Measurements from ENCODE around the gene STIL.
"Not testable (repeated sequence)": the region's sequence is repeated elsewhere in the genome, so short reads cannot be mapped to it uniquely, and the experiment has no call there.

The STIL gene

DNA sequence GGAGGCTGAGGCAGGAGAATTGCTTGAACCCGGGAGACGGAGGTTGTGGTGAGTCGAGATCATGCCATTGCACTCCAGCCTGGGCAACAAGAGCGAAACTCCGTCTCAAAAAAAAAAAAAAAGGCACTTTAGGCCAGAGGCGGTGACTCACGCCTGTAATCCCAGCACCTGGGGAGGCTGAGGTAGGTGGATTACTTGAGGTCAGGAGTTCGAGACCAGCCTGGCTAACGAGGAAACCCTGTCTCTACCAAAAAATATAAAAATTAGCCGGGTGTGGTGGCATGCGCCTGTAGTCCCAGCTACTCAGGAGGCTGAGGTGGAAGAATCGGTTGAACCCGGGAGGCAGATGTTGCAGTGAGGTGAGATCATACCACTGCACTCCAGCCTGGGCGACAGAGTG, 6.0 kb upstream of the STIL start:
- DNase-seq (ENCODE audit: low read depth): not testable (repeated sequence)

GRCh38 chr1:47317841-47318240, 3.9 kb upstream of the STIL start:
- DNase-seq (ENCODE audit: low read depth): no peak

DNA sequence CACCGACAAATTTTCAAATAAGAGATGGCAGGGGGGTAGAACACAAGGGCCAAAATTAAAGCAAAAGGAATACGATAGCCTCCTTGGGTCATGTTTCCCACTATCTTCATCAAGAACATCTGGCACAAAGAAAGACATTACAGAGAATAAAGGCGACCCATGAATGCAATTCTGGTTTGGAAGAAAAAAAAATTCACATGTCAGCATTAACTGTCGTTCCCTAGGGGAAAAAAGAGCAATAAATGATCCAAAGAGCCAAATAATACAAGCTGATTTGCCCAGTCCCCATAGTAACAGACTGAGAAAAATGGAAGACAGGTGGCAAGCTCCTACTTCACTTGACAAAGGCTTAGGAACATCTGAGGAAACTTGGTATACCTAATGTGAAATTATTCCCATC, 4.5 kb downstream of the STIL start:
- DNase-seq (ENCODE audit: low read depth): no peak

- no peak for DNase-seq (ENCODE audit: low read depth)
These were observed 11.5 kb downstream of the STIL start for GRCh38 chr1:47302472-47302871.

- DNase-seq (ENCODE audit: low read depth): no peak
These were observed 15.8 kb downstream of the STIL start for GRCh38 chr1:47298025-47298699.

DNA sequence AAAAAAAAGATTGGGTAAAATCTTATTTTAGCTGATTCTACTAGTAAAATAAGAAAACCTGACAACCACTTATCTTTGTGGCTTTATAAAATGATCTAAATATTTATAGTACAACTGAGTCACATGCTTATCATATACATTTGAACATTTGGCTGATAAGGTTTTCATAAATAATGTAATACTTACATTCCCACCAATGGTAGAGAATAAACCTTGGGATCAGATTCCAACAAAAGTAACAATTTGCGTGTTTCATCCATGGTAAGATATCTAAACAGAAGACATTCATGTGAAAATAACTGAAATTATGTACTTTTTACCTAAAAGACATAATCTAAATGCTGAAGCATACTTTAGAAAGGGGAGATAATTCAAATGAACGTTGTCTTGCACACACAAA, 18.4 kb downstream of the STIL start:
- no peak for DNase-seq (ENCODE audit: low read depth)

DNA sequence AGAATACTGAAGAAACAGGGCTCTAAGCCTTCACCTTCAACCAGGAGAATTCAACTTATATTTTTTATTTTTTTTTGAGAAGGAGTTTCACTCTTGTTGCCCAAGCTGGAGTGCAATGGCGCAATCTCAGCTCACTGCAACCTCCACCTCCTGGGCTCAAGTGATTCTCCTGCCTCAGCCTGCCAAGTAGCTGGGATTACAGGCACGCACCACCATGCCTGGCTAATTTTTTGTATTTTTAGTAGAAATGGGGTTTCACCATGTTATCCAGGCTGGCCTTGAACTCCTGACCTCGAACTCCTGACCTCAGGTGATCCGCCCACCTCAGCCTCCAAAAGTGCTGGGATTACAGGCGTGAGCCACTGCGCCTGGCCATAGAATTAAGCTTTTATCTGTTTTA, 19.1 kb downstream of the STIL start:
- not testable (repeated sequence) for DNase-seq (ENCODE audit: low read depth)

GRCh38 chr1:47288116-47288515, 25.8 kb downstream of the STIL start:
- not testable (repeated sequence) for DNase-seq (ENCODE audit: low read depth)

DNA sequence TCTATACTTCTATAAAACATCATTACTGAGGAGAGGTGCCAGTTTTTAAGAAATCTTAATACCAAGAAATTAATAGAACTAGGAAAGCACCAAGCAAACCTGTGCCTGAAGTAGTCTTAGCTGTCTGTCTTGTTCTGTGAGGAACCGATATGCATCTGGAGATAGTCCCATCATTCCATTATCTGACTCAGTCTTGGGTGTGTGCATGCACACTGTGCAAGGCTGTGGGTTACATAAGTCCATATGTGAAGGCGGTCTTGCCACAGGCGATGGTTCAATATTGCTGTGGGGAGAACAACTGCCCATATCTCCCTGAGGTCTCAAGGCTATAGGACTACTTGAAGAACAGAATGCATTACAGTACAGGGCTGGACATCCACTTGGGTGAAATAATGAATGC, 33.8 kb downstream of the STIL start:
- DNase-seq (ENCODE audit: low read depth): no peak

DNA sequence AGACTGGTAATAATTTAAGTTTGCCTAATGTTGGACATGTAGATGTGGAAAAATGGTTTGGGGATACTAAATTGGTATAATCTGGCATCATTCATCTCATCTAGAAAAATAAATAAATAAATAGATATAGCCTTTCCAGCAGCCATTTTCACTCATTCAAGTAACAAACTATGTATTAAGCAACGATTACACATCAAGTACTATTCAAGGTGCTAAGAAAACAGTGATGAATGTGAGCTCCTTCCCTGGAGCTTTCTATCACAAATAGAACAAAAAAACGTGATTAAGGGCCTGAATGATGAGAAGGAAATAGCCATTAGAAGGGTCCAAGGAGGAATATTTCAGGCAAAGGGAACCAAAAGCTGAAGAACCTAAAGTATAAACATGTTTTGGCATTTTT, 37.1 kb downstream of the STIL start:
- no peak for DNase-seq (ENCODE audit: low read depth)

GRCh38 chr1:47275811-47276210, 38.1 kb downstream of the STIL start:
- DNase-seq (ENCODE audit: low read depth): not testable (repeated sequence)

- DNase-seq (ENCODE audit: low read depth): not testable (repeated sequence)
These were observed 48.4 kb downstream of the STIL start for GRCh38 chr1:47265529-47265928.

DNA sequence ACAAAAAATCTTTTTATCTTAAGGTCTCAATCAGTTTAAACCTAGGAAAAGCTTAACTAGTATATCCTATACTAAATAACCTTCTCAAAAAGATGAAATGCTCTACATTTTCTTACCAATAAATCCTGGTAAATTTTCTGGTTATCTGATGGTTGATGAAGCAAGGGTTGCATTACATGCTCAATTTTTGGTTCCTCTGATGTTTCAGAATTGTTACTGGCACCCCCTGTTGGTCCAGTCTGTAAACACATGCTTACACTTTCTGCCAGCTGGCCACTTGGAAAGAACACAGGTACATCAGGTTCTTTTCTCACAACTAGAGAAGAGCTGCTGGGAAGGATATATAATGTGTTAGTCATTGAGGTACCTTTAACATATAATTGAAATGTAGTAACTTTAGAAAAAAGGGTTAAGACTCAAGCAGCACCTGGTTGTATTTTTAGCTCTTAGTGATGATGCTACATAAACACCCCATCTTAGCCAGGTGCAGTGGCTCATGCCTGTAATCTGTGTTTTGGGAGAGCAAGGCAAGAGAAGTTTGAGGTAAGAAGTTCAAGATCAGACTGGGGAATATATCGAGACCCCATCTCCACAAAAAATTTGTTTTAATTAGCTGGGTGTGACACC, 51.0 kb downstream of the STIL start:
- DNase-seq (ENCODE audit: low read depth): peak; percentile 7

- no peak for DNase-seq (ENCODE audit: low read depth)
These were observed 56.7 kb downstream of the STIL start for GRCh38 chr1:47257224-47257623.

GRCh38 chr1:47252795-47253194, 61.2 kb downstream of the STIL start:
- no peak for DNase-seq (ENCODE audit: low read depth)

DNA sequence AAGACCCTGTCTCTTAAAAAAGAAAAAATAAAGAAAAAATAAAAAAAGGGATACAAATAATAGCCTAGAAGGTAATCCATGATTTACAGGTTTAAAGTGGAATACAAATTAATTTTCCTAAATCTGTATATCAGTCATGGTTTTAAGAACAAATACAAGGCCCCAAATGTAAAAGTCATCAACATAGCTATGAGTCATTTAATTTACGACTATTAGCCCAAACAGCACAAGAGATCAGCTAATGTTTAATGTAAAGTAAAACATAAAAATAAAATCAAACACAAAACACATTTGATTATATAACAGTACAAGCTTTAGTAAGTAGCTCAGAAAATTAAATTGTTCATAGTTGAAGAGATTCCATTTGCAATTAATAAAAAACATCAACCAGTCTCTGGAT, 61.6 kb downstream of the STIL start:
- no peak for DNase-seq (ENCODE audit: low read depth)

- no peak for DNase-seq (ENCODE audit: low read depth)
These were observed 64.2 kb downstream of the STIL start for GRCh38 chr1:47249755-47250154.

GRCh38 chr1:47244339-47244862, 69.5 kb downstream of the STIL start:
- DNase-seq (ENCODE audit: low read depth): no peak

DNA sequence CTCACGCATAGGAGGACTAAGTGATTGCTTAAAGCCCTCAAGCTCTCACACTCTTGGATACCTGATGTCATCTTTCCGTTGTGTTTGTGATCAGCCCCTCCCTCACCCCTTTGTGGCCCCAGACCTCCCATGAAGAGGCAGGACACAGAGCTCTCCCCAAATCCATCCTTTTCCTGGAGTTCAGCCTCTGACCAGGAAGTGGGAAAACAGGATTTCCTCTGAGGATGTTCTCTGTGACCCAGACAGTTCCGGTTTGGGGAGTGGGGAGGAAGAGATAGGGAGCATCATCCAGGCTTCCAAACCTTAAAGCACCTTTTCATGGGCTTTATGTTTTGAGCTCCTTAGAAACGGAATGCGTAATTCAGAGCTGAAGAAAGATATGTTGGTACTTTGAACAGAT, 70.0 kb downstream of the STIL start:
- no peak for DNase-seq (ENCODE audit: low read depth)

- DNase-seq (ENCODE audit: low read depth): no peak
These were observed 72.5 kb downstream of the STIL start for GRCh38 chr1:47241114-47242113.

DNA sequence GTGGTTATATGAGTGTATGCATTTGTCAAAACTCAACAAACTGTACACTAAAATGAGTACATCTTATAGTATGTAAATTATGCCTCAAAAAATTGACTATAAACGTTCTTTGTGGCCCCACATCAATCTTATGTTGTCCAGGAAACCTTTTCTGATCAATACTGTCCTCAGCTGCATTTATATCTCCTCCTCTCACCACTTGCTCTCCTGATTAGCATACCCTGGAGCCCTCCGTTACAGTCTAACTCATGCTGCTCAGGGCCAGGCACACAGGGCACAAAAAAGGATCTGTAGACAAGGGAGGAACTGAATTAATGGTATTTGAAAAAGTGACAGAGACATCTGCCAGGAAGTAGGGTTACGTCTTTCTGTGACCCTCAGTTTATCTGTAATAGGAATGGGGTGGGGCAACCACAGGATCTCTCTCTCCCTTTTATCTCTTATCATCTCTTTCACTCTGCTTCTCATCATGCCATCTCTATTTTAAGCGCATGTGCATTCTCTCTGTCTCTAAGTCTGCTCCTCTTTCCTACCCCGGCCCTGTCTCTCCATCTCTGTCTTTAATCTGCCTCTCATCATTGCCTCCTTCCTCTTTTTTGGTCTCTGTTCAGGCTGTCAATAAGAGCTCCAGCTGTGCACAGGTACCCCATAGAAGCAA, 74.9 kb downstream of the STIL start:
- DNase-seq (ENCODE audit: low read depth): no peak

GRCh38 chr1:47235806-47236205, 78.1 kb downstream of the STIL start:
- DNase-seq (ENCODE audit: low read depth): no peak

Measured in activated T-cell treated with anti-CD3 and anti-CD28 coated beads for 1 hour (primary cell).